ENCODE data around the gene KIF1B. TPM values are rescaled to one million over a fixed set of nuclear protein-coding genes. Genes with fewer than 3 reads are reported as not detected.
A peak's percentile ranks its signal among the peaks of the same experiment; 100 is the strongest.

The KIF1B gene
- total RNA-seq, 1 donor from 2014 or later: 38.0 TPM

DNA sequence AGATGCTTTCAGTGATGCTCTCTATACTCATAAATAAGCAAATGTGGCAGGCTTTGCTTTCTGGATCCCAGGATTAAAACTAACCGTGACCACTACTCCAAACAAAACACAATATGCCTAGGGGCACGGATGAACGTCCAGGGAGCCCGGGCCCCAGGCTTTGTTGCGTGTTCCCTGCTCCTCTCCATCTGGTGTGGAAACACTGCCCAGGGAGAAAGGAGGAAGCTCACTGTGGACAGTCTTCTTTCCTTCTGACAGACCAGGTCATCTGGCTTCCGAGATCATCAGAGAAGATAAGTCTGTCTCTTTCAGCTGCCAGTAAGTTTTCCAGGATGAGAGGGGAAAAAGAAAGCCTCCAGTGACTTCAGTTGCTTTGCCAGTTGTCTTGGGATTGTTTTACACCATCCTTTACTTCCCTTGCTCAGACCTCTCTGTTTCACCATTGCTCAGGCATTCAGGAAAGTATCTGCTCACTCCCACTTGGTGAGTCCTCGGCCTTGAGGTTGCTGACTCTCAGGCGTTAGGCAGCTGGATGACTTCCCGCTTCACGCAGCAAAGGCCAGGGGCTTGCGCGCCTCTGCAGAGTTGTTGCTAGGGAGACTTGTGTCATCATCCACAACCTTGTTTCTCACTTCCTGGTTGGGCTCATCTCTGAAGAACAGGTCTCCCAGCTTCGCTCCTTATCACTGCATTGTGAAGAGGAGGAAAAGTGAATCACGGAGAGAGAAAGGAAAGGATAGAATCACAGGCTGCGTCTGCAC lies 167.9 kb downstream of the KIF1B start:
- peak; percentile 80 to 84 for ATAC-seq
- TF ChIP-seq, protein P1, sequence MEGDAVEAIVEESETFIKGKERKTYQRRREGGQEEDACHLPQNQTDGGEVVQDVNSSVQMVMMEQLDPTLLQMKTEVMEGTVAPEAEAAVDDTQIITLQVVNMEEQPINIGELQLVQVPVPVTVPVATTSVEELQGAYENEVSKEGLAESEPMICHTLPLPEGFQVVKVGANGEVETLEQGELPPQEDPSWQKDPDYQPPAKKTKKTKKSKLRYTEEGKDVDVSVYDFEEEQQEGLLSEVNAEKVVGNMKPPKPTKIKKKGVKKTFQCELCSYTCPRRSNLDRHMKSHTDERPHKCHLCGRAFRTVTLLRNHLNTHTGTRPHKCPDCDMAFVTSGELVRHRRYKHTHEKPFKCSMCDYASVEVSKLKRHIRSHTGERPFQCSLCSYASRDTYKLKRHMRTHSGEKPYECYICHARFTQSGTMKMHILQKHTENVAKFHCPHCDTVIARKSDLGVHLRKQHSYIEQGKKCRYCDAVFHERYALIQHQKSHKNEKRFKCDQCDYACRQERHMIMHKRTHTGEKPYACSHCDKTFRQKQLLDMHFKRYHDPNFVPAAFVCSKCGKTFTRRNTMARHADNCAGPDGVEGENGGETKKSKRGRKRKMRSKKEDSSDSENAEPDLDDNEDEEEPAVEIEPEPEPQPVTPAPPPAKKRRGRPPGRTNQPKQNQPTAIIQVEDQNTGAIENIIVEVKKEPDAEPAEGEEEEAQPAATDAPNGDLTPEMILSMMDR (IDR thresholded peaks at IDR 0.05): no peak
- peak; percentile 86 for DNase-seq
- H3K36me3 ChIP-seq: peaks cover 49% of the 10 kb centered on the region
- H3K27me3 ChIP-seq (ENCODE audit: low read depth): no peaks in the 10 kb centered on the region
- peak overlapping the region; percentile 42 for H3K27ac ChIP-seq
- intact Hi-C loops (cut with DNase I): loop anchor here (10.0 kb wide), 1 partner anchor 47 kb away; no protein-coding TSS in a partner anchor
- H3K4me1 ChIP-seq: peaks cover 11% of the 10 kb centered on the region
- no peaks in the 10 kb centered on the region for H3K9me3 ChIP-seq
- H3K4me3 ChIP-seq: no peak overlapping the region

DNA sequence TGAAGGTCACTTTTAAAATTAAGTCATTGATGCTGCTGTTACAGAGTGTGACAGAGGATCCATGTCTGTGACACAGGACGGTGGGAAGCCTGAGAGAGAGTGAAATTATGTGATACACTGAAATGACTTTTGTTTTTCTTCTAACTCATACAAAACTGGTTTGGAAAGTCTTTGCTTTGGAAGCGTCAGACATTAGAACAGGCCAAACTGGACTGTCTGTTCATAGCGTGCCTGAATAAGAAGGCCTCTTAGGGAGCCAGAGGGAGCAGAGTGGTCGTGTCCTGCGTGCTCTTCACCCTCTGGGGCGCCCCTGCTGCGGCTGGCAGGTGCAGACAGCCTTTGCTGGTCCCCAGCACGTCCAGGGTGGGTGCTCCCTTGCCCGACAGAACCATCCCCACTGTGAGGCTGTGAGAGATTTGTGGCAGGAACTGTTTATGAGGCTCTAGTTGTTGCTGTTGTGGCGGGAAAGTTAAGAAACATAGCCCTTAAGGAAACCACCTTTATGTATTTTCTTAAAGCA lies 168.8 kb downstream of the KIF1B start:
- DNase-seq: no peak

DNA sequence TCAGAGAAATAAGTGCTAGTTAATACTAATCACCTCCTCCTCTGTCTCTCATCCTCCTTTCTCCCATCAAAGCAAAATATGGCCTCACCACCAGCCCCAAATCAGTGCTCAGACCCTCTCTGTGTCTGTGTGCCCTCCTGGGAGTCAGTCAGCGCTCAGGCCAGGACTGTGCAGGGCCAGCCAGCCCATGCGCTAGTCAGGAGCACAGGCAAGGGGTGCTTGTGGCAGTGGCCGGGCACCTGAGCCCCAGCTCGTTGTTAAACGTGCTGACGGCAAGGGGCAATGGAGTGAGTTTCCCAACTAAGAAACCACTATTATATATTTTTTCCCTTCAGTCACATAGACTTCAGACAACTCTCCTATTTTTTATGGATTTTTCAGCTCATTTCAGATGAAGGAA lies 169.3 kb downstream of the KIF1B start:
- intact Hi-C loops (cut with DNase I): loop anchor here (10.0 kb wide), 1 partner anchor 45 kb away; no protein-coding TSS in a partner anchor
- no peak overlapping the region for H3K4me3 ChIP-seq
- TF ChIP-seq, protein P1 (IDR thresholded peaks at IDR 0.05): no peak
- H3K4me1 ChIP-seq: peaks cover 11% of the 10 kb centered on the region
- peaks cover 35% of the 10 kb centered on the region for H3K36me3 ChIP-seq
- ATAC-seq (no peak), DNase-seq (no peak)
- H3K9me3 ChIP-seq: no peaks in the 10 kb centered on the region
- H3K27me3 ChIP-seq (ENCODE audit: low read depth): no peaks in the 10 kb centered on the region
- no peak overlapping the region for H3K27ac ChIP-seq

More for the DNA sequence above, 168.8 kb downstream of the KIF1B start:
- H3K9me3 ChIP-seq: no peaks in the 10 kb centered on the region
- H3K27ac ChIP-seq: no peak overlapping the region
- H3K36me3 ChIP-seq: peaks cover 40% of the 10 kb centered on the region
- intact Hi-C loops (cut with DNase I): loop anchor here (10.0 kb wide), 1 partner anchor 46 kb away; no protein-coding TSS in a partner anchor
- TF ChIP-seq, protein P1 (IDR thresholded peaks at IDR 0.05): no peak
- H3K27me3 ChIP-seq (ENCODE audit: low read depth): no peaks in the 10 kb centered on the region
- peaks cover 11% of the 10 kb centered on the region for H3K4me1 ChIP-seq
- H3K4me3 ChIP-seq: no peak overlapping the region
- no peak for ATAC-seq

DNA sequence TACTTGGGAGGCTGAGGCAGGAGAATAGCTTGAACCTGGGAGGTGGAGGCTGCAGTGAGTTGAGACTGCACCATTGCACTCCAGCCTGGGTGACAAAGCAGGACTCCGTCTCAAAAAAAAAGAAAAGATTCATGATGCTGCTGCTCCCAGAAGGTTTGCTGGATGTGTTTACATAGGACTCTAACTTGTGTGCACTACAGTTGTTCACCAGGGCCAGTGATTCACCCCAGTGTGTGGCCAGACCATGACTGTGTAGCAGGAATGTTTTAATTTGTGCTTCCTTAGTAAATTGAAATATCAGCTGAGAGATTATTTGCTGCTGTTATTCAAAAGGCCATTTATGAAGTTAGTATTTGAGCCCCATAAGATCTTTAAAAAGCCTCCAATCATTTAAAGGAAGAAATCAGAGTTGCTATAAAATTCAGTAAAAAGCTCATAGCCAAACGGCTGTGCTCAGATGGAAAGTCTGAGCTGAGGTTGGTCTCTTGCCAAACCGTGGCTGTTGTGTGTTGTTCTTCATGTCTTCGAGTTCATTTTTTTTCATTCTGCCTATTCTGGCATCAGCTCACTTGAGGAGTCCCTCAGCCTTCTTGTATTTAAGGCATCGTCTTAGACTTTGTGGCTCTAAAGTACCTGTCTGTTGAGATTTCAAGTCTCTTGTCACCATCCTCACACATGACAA lies 170.4 kb downstream of the KIF1B start:
- Histone ChIP-seq H3K27me3 (ENCODE audit: low read depth) (no peaks in the 10 kb centered on the region), H3K27ac (no peak overlapping the region), H3K4me1 (peaks cover 11% of the 10 kb centered on the region), H3K4me3 (no peak overlapping the region), H3K9me3 (no peaks in the 10 kb centered on the region), H3K36me3 (peaks cover 24% of the 10 kb centered on the region)
- DNase-seq: no peak
- intact Hi-C loops (cut with DNase I): no loop called here
- ATAC-seq: no peak
- TF ChIP-seq, protein P1 (IDR thresholded peaks at IDR 0.05): no peak

DNA sequence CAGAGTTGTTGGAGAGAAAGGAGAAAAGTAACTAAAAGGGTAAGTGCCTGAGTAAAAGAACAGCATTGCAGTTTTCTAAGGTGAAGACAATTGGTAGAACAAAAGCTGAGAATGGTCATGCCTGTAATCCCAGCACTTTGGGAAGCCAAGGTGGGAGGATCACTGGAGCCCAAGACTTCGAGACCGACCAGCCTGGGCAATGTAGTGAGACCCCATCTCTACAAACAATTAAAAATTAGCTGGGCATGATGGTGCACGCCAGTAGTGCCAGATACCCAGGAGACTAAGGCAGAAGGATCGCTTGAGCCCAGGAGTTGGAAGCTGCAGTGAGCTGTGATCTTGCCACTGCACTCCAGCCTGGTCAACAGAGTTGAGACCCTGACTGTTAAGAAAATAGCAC lies 173.3 kb downstream of the KIF1B start:
- no peak for DNase-seq
- ATAC-seq: no peak
- Histone ChIP-seq H3K27me3 (ENCODE audit: low read depth) (no peaks in the 10 kb centered on the region), H3K4me1 (peaks cover 16% of the 10 kb centered on the region), H3K27ac (no peak overlapping the region), H3K4me3 (no peak overlapping the region), H3K36me3 (peaks cover 8% of the 10 kb centered on the region), H3K9me3 (no peaks in the 10 kb centered on the region)
- intact Hi-C loops (cut with DNase I): no loop called here
- TF ChIP-seq, protein P1 (IDR thresholded peaks at IDR 0.05): no peak
